ENCODE results near the gene TNS1. TPM values are rescaled to one million over a fixed set of nuclear protein-coding genes. Genes with fewer than 3 reads are reported as not detected.
A peak's percentile ranks its signal among the peaks of the same experiment; 100 is the strongest.

The TNS1 gene
- total and polyA plus RNA-seq, 8 donors, result 38.5 to 166 (median 102) TPM

- H3K27me3 ChIP-seq, result no peaks in the 10 kb centered on the region
- H3K4me3 ChIP-seq, result no peak overlapping the region
- DNase-seq (peak in 1 of 6 donors; percentile 35), FAIRE-seq (no peak), ATAC-seq (no peak)
- intact Hi-C loops (cut with DNase I), result no loop called here
- no peaks in the 10 kb centered on the region for H3K4me1 ChIP-seq
- WGBS, 2 donors, result 86 to 89% methylated on average over 8 of the region's 8 CpGs
- TF ChIP-seq CTCF (IDR thresholded peaks at IDR 0.05), result no peak
- H3K9me3 ChIP-seq, result no peaks in the 10 kb centered on the region
- H3K36me3 ChIP-seq, result peaks cover 0 to 43% (median 26%) of the 10 kb centered on the region in 3 donors
- H3K27ac ChIP-seq, result peak overlapping the region in 2 of 4 donors; percentile 8 to 28
Measured at GRCh38 chr2:217837530-217837929, 165.3 kb downstream of the TNS1 start.

GRCh38 chr2:217836901-217837491, 165.8 kb downstream of the TNS1 start:
- DNase-seq (peak in 2 of 6 donors; percentile 49 to 61), ATAC-seq (peak; percentile 9 to 46 (median 22)), FAIRE-seq (no peak)
- intact Hi-C loops (cut with DNase I), result no loop called here
- Histone ChIP-seq H3K27me3 (no peaks in the 10 kb centered on the region), H3K9me3 (no peaks in the 10 kb centered on the region), H3K27ac (peak overlapping the region in 2 of 4 donors; percentile 8 to 48), H3K4me1 (no peaks in the 10 kb centered on the region), H3K4me3 (no peak overlapping the region), H3K36me3 (peaks cover 0 to 43% (median 26%) of the 10 kb centered on the region in 3 donors)
- 73 to 75% methylated on average over 9 of the region's 9 CpGs for WGBS, 2 donors
- no peak for TF ChIP-seq CTCF (IDR thresholded peaks at IDR 0.05)

GRCh38 chr2:217835931-217836891, 166.6 kb downstream of the TNS1 start:
- Histone ChIP-seq H3K36me3 (peaks cover 0 to 48% (median 31%) of the 10 kb centered on the region in 3 donors), H3K4me3 (no peak overlapping the region), H3K27ac (no peak overlapping the region), H3K9me3 (no peaks in the 10 kb centered on the region), H3K27me3 (no peaks in the 10 kb centered on the region), H3K4me1 (no peaks in the 10 kb centered on the region)
- FAIRE-seq, result peak; percentile 32
- 92% methylated on average over 18 of the region's 18 CpGs for WGBS, 2 donors
- intact Hi-C loops (cut with DNase I), result no loop called here
- ATAC-seq, result peak in 3 of 4 donors; percentile 23 to 42 (median 40)
- no peak for TF ChIP-seq CTCF (IDR thresholded peaks at IDR 0.05)
- peak in 2 of 6 donors; percentile 6 to 42 for DNase-seq

GRCh38 chr2:217834744-217835513, 167.9 kb downstream of the TNS1 start:
- Histone ChIP-seq H3K27me3 (no peaks in the 10 kb centered on the region), H3K27ac (no peak overlapping the region), H3K4me3 (no peak overlapping the region), H3K36me3 (peaks cover 0 to 60% (median 44%) of the 10 kb centered on the region in 3 donors), H3K9me3 (no peaks in the 10 kb centered on the region), H3K4me1 (no peaks in the 10 kb centered on the region)
- 95 to 98% methylated on average over 11 of the region's 11 CpGs for WGBS, 2 donors
- intact Hi-C loops (cut with DNase I), result no loop called here
- FAIRE-seq, result no peak
- peak in 1 of 6 donors; percentile 41 for DNase-seq
- no peak for ATAC-seq
- TF ChIP-seq CTCF (IDR thresholded peaks at IDR 0.05), result no peak

Data from pancreas (tissue), 10 donors.